ENCODE measurements around the gene UCP2.
"Not testable (repeated sequence)": the region's sequence is repeated elsewhere in the genome, so short reads cannot be mapped to it uniquely, and the experiment has no call there.

The UCP2 gene

GRCh38 chr11:73996161-73996747 is 13.6 kb upstream of the UCP2 start:
- Histone ChIP-seq H3K4me1 (peaks cover 48% of the 10 kb centered on the region), H3K27ac (no peak overlapping the region), H3K4me2 (peak overlapping the region; percentile 60), H3K4me3 (no peak overlapping the region), H4K20me1 (no peaks in the 10 kb centered on the region), H3K27me3 (no peaks in the 10 kb centered on the region), H3K9me3 (no peaks in the 10 kb centered on the region), H3K36me3 (peaks cover 2% of the 10 kb centered on the region; the same call in 1 of the 2 replicates), H3K9ac (no peak overlapping the region)
- no peak for TF ChIP-seq Cebpa-rat (IDR thresholded peaks at IDR 0.05)

- Histone ChIP-seq H3K36me3 (no peaks in the 10 kb centered on the region), H3K27me3 (no peaks in the 10 kb centered on the region), H3K4me3 (no peak overlapping the region), H3K9ac (no peak overlapping the region), H3K9me3 (no peaks in the 10 kb centered on the region), H4K20me1 (no peaks in the 10 kb centered on the region), H3K4me1 (peaks cover 54% of the 10 kb centered on the region), H3K4me2 (peak overlapping the region; percentile 60), H3K27ac (no peak overlapping the region)
- TF ChIP-seq Cebpa-rat (IDR thresholded peaks at IDR 0.05), result no peak
Observed at GRCh38 chr11:73995731-73996130, 13.1 kb upstream of the UCP2 start.

GRCh38 chr11:73995247-73995646 is 12.6 kb upstream of the UCP2 start:
- no peak for TF ChIP-seq Cebpa-rat (IDR thresholded peaks at IDR 0.05)
- Histone ChIP-seq H3K27me3 (no peaks in the 10 kb centered on the region), H4K20me1 (no peaks in the 10 kb centered on the region), H3K4me1 (peaks cover 57% of the 10 kb centered on the region), H3K27ac (no peak overlapping the region), H3K9me3 (no peaks in the 10 kb centered on the region), H3K9ac (no peak overlapping the region), H3K36me3 (no peaks in the 10 kb centered on the region), H3K4me3 (no peak overlapping the region), H3K4me2 (peak overlapping the region; percentile 60)

GRCh38 chr11:73991471-73992006 is 8.9 kb upstream of the UCP2 start:
- H3K36me3 ChIP-seq, result no peaks in the 10 kb centered on the region
- peak overlapping the region; percentile 15; the same call in 1 of the 2 replicates for H3K9ac ChIP-seq
- H4K20me1 ChIP-seq, result no peaks in the 10 kb centered on the region
- TF ChIP-seq Cebpa-rat (IDR thresholded peaks at IDR 0.05), result no peak
- H3K27ac ChIP-seq, result peak overlapping the region; percentile 19; the same call in 1 of the 2 replicates
- no peaks in the 10 kb centered on the region for H3K27me3 ChIP-seq
- H3K4me2 ChIP-seq, result peak overlapping the region; percentile 65
- H3K9me3 ChIP-seq, result no peaks in the 10 kb centered on the region
- H3K4me3 ChIP-seq, result no peak overlapping the region
- peaks cover 38% of the 10 kb centered on the region for H3K4me1 ChIP-seq

- Histone ChIP-seq H3K9ac (peak overlapping the region; percentile 15; the same call in 1 of the 2 replicates), H3K27ac (no peak overlapping the region), H3K9me3 (no peaks in the 10 kb centered on the region), H3K27me3 (no peaks in the 10 kb centered on the region), H3K4me2 (peak overlapping the region; percentile 65), H4K20me1 (no peaks in the 10 kb centered on the region), H3K4me3 (no peak overlapping the region), H3K36me3 (no peaks in the 10 kb centered on the region), H3K4me1 (peaks cover 30% of the 10 kb centered on the region)
- TF ChIP-seq Cebpa-rat (IDR thresholded peaks at IDR 0.05), result no peak
Observed at GRCh38 chr11:73990730-73991129, 8.1 kb upstream of the UCP2 start.

GRCh38 chr11:73989156-73989555 is 6.5 kb upstream of the UCP2 start:
- TF ChIP-seq Cebpa-rat (IDR thresholded peaks at IDR 0.05), result no peak
- H4K20me1 ChIP-seq, result no peaks in the 10 kb centered on the region
- no peak overlapping the region for H3K4me2 ChIP-seq
- no peaks in the 10 kb centered on the region for H3K36me3 ChIP-seq
- H3K9me3 ChIP-seq, result no peaks in the 10 kb centered on the region
- no peak overlapping the region for H3K27ac ChIP-seq
- no peak overlapping the region for H3K4me3 ChIP-seq
- H3K9ac ChIP-seq, result no peak overlapping the region
- peaks cover 24% of the 10 kb centered on the region for H3K4me1 ChIP-seq
- H3K27me3 ChIP-seq, result no peaks in the 10 kb centered on the region

- H3K4me1 ChIP-seq, result peaks cover 33% of the 10 kb centered on the region
- H3K9ac ChIP-seq, result no peak overlapping the region
- H3K4me2 ChIP-seq, result no peak overlapping the region
- H3K4me3 ChIP-seq, result no peak overlapping the region
- no peak for TF ChIP-seq Cebpa-rat (IDR thresholded peaks at IDR 0.05)
- no peaks in the 10 kb centered on the region for H3K9me3 ChIP-seq
- no peaks in the 10 kb centered on the region for H3K36me3 ChIP-seq
- no peak overlapping the region for H3K27ac ChIP-seq
- no peaks in the 10 kb centered on the region for H3K27me3 ChIP-seq
- no peaks in the 10 kb centered on the region for H4K20me1 ChIP-seq
Observed at GRCh38 chr11:73988227-73988626, 5.6 kb upstream of the UCP2 start.

GRCh38 chr11:73985661-73986060 is 3.0 kb upstream of the UCP2 start:
- not testable (repeated sequence) for H3K36me3 ChIP-seq, H3K9me3 ChIP-seq, H3K27ac ChIP-seq, H3K4me3 ChIP-seq, H3K4me2 ChIP-seq, H3K27me3 ChIP-seq, H3K9ac ChIP-seq, H4K20me1 ChIP-seq
- H3K4me1 ChIP-seq, result peaks cover 29% of the 10 kb centered on the region

- Histone ChIP-seq H3K4me2 (peak overlapping the region; percentile 96), H3K9ac (peak overlapping the region; percentile 87), H3K27ac (peak overlapping the region; percentile 89), H3K27me3 (no peaks in the 10 kb centered on the region), H3K36me3 (peaks cover 17% of the 10 kb centered on the region), H3K4me1 (peaks cover 43% of the 10 kb centered on the region), H4K20me1 (no peaks in the 10 kb centered on the region), H3K4me3 (peak overlapping the region; percentile 75), H3K9me3 (no peaks in the 10 kb centered on the region)
- no peak for TF ChIP-seq Cebpa-rat (IDR thresholded peaks at IDR 0.05)
Observed at GRCh38 chr11:73983741-73984538, 1.3 kb upstream of the UCP2 start.

All from BLaER1 (cell line).